NCI-H2107 treated with DMSO at 0.1 percent for 48 hours (cell line): Measurements from ENCODE around the gene RHO.
"Not testable (repeated sequence)": the region's sequence is repeated elsewhere in the genome, so short reads cannot be mapped to it uniquely, and the experiment has no call there.

Experiments used
- DNase-seq: peaks from one replicate; lab custom pipeline; 2025; ENCODE audit not compliant: unreplicated experiment; lab: John Stamatoyannopoulos, UW

RHO gene

GRCh38 chr3:129499604-129500333, 28.7 kb upstream of the RHO start:
- not testable (repeated sequence) for DNase-seq

GRCh38 chr3:129500334-129500658, 28.1 kb upstream of the RHO start:
- no peak for DNase-seq

GRCh38 chr3:129501630-129502029, 26.8 kb upstream of the RHO start:
- DNase-seq: no peak

GRCh38 chr3:129502641-129503408, 25.6 kb upstream of the RHO start:
- DNase-seq: peak; percentile 60

- DNase-seq: peak; percentile 33
Observed at GRCh38 chr3:129503471-129504291, 24.8 kb upstream of the RHO start.

GRCh38 chr3:129504471-129505100, 23.9 kb upstream of the RHO start:
- DNase-seq: no peak

GRCh38 chr3:129505341-129505740, 23.1 kb upstream of the RHO start:
- DNase-seq: no peak

GRCh38 chr3:129506231-129506742, 22.2 kb upstream of the RHO start:
- peak; percentile 77 for DNase-seq

GRCh38 chr3:129507181-129507831, 21.1 kb upstream of the RHO start:
- no peak for DNase-seq

- no peak for DNase-seq
Observed at GRCh38 chr3:129512595-129512994, 15.8 kb upstream of the RHO start.

GRCh38 chr3:129513705-129514104, 14.7 kb upstream of the RHO start:
- no peak for DNase-seq

- DNase-seq: no peak
Observed at GRCh38 chr3:129514110-129514509, 14.3 kb upstream of the RHO start.

- no peak for DNase-seq
Observed at GRCh38 chr3:129514563-129514962, 13.9 kb upstream of the RHO start.

- not testable (repeated sequence) for DNase-seq
Observed at GRCh38 chr3:129515108-129515820, 13.2 kb upstream of the RHO start.

GRCh38 chr3:129515821-129516432, 12.5 kb upstream of the RHO start:
- not testable (repeated sequence) for DNase-seq

GRCh38 chr3:129517516-129517915, 10.9 kb upstream of the RHO start:
- no peak for DNase-seq

GRCh38 chr3:129518038-129518561, 10.3 kb upstream of the RHO start:
- DNase-seq: no peak

GRCh38 chr3:129518581-129518980, 9.9 kb upstream of the RHO start:
- no peak for DNase-seq

GRCh38 chr3:129519449-129519848, 9.0 kb upstream of the RHO start:
- no peak for DNase-seq
